Measurements from ENCODE around the gene POLE3.
"Not testable (repeated sequence)": the region's sequence is repeated elsewhere in the genome, so short reads cannot be mapped to it uniquely, and the experiment has no call there.

Gene POLE3

DNA sequence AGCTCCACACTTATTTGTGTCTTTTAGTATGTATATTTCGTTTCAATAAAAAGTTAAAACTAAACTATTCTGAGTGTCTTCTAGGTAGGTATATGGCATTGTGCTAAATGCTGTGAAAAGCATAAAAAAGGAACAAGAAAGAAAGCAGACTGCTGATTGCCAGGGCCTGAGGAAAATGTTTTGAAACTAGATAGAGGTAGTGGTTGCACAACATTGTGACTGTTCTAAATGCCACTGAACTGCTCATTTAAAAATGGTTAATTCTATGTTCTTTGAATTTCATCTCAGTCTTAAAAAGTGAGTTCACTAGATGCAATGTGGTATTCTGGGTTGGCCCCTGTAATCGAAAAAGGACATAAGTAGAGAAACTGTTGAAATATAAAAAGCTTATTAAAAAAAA, 6.8 kb downstream of the POLE3 start:
- no peak for DNase-seq

DNA sequence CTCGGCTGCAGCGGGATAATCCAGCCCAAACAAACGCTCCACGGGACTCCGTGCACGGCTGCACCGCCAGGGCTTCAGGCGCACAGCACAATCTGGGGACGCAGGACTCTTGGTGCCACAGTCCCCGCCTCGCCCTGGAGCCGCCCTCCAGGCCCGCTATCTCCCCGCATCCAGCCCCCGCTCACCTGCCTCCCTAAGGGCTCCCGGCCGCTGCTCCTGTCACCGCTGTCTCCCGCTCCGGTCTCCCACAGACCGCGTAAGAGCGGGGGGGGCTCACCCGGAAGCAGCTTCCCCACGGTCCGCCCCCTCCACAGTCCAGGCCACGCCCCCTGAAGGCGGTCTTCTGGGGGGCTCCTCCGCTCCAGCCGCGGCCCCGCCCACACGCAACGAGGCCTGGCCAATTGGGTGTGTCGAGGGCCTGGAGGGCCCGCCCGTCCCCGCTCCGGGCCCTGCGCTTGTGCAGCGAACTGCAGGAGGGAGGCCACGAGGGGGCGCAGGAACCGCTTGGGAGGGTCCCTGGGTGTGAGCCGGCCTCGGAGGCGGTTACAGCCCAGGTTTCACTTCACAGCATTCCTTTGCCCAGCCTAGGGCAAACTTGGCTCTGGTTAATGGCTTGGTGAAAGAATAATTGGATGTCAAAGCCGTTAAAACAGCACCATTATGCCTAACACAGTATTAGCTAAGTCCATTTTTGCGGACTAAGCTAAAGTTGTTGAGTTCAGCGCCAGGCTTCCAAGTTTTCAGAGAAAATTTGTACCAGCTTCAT, 9.3 kb downstream of the POLE3 start, which contains the start of gene ALAD:
Gene ALAD, minus strand, starts transcription at position 258 of the 766 bp plus-strand sequence. CDS start 7,725 bp downstream, outside the sequence.
- peak; percentile 98 for DNase-seq

DNA sequence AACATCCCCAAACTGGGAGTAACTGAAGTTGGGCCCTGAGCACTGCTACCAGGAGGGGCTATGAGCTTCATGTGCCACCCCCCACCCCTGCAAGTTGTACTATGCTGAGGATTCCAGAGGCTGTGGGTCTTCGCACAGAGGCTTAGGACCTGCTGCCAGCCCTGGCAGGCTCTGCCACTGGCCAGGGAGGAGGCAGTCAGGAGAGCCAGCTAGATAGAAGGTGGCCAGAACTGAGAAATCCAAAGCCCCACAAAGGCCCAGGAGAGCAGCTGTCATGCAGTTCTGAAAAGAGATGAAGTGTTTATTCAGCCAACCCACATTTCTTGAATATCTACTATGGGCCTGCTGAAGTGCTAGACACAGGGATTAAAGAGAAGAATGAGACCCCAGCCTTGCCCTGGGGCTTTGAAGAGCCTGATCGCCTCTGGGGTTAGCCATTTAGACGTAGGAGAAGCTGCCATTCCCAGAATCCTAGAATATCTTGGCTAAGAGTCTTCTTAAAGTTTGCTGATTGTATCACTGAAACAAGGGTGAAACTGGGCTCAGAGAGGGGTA, 10.8 kb downstream of the POLE3 start:
- no peak for DNase-seq

DNA sequence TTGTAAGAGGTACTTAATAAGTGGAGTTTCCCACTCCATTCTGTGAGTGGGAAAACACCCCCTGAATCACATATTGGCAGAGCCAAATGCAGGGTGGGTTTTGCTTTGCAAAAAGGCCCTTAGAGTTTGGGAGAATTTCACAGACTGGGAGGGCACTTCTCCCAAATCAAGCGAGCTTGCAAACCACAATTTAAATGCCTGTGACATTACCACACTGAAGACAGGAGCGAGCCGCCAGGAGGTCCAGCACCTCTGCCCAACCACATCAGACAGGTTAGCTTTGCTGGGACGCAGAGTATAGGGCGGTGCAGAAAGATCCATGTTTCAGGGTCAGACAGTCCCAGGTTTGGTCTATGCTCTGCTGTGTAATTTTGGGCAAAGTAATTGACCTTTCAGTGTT, 11.7 kb downstream of the POLE3 start:
- no peak for DNase-seq

DNA sequence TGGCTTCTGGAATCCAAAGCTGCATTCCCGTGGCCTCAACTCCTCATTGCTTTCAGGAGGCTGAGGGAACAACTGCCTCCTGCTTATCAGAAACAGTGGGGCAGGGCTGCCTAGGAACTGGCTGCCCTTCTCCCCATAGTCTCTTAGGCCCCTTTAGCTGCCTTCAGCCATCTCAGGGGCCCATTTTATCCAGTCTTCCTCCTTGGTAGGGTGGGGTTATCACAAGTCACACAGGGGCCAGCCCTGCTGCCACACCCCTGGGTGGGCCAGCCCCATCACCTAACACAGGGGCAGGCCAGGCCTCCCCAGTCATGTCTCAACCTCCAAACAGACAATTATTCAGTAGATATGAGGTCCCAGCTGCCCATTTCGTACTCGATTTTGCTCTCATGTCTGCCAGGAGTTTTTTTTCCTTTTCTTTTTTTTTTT, 13.3 kb downstream of the POLE3 start:
- no peak for DNase-seq

DNA sequence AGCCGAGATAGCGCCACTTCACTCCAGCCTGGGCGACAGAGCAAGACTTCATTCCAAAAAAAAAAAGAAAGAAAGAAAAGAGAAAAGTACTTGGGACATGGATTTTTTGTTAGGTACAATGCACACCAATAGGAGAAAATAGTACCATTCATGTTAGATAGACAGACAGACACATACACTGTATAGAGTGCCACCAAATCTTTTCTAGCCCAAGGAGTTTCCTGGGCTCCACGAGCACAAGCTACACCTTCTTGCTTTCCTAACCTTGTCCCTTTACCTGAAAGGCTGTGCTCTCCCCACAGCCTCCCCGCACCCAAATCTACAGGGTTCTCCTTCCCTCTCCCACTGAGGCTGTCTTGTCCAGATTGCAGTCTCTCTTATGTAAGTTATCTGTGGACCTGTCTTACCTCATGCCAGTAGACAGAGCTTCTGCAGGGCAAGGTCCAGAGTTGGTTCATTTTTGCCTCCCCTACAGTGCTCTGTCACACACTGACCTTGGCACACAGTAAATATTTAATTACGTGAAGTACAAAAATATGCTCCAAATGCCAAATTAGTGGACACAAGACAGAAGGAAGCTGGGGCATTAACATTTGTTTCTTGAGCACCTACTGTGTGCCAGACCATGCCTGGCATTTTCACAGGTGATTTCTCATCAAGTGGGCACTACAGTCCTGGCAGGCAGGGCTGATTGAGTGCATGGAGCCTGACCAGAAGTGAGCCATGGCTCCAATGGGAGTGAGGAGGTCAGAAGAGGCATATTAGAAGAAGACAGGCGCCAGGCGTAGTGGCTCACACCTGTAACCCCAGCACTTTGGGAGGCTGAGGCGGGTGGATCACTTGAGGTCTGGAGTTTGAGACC, 15.2 kb downstream of the POLE3 start:
- DNase-seq: no peak

DNA sequence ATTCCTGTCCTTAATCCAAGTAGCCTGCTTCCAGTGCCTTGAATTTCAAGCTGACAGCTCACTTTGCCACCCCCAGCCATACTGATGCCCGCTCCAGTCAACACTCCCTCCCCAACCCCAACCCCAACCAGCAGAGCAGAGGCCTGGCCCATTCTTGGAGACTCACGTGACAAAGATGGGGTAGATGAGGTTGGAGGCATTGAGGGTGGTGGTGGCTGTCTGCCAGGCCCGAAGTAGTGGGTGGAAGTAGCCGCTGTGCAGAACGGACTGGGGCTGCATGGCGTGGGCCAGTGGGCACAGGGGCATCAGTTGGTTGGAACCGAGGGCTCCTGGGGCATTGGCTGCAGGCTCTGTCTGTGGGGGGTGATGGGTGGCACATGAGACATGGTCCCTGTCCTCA, 17.2 kb downstream of the POLE3 start:
- no peak for DNase-seq

DNA sequence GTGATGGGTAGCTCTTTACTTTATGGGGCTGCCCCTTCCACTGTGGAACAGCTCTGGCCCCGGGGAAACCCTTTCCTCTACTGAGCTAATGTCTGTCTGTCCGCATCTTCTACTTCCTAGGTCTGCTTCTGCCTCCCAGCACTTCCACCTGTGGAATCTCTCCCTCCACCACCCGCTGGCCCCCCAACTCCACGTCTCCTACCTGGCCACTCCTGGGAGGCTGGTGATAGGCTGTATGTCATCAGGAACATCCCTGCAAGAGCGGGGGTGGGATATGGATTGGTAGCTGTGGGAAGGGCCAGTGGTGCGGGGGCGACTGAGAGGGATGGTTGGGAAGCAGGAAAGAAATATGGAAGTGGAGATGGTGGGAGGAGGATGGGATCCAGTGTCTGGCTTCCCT, 18.6 kb downstream of the POLE3 start:
- no peak for DNase-seq

DNA sequence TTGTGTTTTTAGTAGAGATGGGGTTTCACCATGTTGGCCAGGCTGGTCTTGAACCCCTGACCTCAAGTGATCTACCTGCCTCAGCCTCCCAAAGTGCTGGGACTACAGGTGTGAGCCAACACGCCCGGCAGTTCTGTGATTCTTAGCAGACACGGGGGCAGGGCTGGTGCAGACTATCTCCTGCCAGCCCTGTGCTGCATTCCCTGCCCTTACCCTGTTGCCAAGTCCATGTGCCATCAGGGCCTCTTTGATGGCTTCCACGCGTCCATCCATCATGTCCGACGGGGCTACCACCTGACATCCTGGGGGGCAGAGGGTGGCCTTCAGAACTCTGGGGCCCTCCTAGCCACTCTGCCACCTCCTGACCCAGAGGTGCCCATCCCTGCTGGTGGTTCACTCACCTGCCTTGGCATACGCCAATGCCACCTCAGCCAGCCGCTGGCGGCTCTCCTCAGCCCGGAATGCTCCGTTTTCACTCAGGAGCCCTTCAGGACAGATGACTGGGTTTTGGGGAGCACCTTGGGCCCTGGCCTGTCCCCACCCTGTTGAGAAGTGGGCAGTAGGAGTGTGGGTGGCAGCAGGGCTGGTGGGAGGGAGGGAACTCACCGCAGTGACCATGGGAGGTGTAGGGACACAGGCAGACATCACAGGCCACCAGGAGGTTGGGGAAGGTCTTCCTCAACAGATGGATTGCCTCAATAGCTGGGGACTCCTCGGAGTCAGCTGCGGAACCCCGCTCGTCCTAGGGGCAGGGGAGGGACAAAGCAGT, 20.1 kb downstream of the POLE3 start:
- no peak for DNase-seq

DNA sequence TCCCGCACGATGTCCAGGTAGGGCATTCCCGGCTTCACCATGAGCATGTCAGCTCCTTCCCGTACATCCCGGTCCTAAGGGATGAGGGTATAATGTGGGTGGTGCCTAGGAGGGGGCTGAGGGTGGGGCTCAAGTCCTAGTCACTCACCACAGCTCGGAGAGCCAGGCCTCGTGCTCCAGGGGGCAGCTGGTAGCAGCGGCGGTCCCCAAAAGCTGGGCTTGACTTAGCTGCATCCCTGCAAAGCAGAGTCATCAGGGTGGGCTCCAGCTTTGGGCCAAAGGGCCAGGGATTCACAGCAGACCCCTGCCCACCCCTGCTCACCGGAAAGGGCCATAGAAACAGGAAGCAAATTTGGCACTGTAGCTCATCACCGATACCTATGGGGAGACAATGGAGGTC, 21.0 kb downstream of the POLE3 start:
- no peak for DNase-seq

DNA sequence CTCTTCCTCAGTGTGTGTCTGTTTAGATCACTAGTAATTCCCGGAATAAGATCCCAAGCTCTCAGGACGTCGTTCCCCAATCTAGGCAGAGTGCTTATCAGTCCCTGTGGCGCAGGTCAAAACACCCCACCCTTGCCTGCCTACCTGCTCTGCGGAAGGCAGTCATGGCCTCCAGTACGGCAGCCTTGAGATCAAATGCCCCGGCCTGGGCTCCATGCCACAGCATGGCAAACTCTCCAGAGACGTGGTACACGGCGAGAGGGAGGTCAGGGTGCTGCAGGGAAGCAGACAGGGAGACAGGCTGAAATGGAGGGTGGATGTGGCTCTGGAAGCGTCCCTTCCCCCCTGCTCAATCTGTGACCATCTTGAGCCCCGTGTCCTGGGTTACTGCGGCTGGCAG, 21.6 kb downstream of the POLE3 start:
- no peak for DNase-seq

DNA sequence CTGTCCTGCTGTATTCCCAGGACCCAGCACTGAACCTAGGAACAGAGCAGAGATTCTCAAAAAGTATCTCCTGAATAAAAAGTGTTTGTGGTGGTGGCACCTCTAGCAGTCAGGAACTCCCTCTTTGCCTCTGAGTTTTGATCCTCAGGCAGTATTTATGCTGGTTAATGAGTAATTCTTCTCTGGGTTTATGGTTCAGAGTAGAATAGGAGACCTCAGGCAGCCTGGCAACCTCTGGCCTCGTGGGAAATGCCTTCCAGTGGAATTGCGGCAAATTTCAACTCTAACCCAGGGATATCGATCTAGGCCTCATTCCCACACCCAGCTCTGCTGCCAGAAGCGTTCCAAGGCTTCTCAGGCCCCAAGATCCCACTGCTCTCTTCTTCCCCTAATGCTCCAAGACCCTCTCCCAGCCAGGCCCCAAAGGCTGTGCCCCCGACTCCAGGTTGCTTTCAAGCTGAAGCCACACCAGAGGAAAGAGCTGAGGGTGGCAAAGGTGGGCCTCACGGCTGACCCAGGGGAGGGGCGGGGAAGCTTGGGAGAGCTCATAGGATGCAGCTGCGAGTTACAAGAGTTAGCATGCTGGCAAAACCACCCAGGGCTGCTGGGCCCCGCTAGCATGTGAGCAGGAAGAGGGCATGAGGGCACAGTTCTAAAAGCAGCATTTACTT, 22.8 kb downstream of the POLE3 start:
- DNase-seq: no peak

DNA sequence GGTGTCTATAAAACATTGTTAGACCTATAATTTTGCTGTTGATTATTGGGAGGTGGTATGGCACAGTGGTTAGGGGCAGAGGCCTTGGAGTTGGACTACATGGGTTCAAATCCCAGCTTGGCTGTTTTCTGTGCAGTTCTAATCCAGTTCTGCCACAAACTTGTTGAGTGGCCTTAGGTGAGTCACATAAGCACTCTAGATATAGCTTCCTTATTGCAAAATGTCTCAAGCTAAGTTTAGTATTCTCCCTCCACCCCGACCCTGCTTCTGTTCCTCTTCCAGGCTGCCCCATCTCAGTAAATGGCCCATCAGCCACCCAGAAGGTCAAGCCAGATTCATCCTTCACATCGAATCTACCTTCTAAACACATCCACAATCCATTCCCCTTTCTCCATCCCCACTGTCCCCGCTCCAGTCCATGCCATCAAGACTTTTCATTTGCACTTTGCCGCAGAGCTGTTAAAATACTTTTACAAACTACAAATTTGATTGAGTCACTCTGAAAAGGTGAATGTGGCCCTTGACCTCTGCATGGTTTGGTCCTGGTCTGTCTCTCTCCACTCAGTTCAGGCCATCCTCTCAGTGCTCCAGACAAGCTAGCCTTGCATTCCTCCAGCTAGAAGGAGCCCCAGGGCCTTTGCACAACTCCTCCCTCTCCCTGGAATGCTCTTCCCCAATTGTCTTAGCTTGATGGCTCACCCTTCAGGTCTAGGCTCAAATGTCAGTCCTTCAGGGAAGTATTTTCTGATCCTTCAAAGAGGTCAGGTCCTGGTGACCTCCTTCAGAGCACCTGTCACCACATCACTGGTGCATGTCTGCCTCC, 23.7 kb downstream of the POLE3 start:
- no peak for DNase-seq

DNA sequence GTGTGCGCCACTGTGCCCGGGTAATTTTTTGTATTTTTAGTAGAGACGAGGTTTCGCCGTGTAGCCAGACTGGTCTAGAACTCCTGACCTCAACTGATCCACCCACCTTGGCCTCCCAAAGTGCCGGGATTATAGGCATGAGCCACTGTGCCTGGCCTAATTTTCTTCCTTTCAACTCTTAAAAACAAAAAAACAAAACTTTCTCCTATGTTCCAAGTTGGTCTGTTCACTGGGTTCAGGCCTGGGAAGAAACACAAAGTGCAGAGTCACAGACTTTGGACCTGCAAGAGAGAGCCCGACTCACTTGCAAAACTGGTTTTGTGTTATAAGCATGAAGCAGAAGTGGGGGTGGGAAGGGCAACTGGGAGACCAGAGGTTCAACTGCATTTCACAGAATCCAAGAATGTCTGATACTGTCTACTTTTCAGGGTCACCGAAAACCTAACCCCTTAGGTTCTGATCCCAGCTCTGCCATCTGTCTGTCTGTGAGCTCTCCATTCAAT, 28.5 kb downstream of the POLE3 start:
- DNase-seq: no peak

DNA sequence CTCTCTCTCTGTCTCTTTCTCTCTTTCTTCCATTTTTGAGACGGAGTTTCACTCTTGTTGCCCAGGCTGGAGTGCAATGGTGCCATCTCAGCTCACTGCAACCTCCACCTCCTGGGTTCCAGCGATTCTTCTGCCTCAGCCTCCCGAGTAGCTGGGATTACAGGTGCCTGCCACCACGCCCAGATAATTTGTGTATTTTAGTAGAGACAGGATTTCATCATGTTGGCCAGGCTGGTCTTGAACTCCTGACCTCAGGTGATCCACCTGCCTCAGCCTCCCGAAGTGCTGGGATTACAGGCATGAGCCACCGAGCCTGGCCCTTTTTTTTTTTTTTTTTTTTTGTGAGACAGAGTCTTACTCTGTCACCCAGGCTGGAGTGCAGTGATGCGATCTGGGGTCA, 29.0 kb downstream of the POLE3 start:
- DNase-seq: not testable (repeated sequence)

DNA sequence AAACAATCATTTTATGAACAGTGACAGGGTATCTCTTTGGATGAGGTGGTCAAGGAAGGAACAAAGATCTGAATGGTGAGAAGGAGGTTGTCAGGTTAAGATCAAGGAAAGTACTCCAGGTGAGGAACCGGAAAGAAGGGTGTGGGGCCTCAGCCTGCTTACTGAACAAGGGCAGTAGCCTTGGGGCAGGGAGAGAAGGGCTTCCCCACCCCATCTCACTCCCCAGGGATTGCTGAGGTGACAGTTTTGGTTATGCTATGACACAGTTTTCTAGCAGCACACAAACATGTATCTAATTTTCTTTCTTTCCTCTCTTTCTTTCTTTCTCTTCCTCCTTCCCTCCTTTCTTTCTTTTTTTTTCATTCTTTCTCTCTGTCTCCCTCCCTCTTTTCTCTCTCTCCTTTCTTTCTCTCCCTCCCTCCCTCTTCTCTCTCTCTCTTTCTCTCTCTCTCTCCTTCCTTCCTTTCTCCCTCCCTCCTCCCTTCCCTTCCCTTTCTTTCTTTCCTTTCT, 29.6 kb downstream of the POLE3 start:
- DNase-seq: no peak

DNA sequence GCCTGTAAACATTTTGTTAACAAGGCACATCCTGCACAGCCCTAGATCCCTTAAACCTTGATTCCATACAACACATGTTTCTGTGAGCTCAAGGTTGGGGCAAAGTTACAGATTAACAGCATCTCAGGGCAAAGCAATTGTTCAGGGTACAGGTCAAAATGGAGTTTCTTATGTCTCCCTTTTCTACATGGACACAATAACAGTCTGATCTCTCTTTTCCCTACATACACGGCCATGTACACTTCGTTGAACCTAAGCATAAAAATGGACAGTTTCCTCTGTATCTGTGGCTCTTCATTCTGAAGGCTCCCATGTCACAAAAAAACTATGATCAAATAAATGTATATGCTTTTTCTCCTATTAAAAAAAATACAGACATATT, 30.7 kb downstream of the POLE3 start:
- DNase-seq: not testable (repeated sequence)

DNA sequence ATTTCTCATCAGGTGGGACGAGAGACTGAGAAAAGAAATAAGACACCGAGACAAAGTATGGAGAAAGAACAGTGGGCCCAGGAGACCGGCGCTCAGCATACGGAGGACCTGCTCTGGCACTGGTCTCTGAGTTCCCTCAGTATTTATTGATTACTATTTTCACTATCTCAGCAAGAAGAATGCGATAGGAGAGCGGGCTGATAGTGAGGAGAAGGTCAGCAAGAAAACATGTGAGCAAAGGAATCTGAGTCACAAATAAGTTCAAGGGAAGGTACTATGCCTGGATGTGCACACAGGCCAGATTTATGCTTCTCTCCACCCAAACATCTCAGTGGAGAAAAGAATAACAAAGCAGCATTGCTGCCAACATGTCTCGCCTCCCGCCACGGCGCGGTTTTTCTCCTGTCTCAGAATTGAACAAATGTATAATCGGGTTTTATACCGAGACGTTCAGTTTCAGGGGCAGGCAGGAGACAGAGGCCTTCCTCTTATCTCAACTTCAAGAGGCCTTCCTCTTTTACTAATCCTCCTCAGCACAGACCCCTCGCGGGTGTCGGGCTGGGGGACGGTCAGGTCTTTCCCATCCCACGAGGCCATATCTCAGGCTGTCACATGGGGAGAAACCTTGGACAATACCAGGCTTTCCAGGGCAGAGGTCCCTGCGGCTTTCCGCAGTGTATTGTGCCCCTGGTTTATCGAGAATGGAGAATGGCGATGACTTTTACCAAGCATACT, 31.2 kb downstream of the POLE3 start:
- DNase-seq: not testable (repeated sequence)

DNA sequence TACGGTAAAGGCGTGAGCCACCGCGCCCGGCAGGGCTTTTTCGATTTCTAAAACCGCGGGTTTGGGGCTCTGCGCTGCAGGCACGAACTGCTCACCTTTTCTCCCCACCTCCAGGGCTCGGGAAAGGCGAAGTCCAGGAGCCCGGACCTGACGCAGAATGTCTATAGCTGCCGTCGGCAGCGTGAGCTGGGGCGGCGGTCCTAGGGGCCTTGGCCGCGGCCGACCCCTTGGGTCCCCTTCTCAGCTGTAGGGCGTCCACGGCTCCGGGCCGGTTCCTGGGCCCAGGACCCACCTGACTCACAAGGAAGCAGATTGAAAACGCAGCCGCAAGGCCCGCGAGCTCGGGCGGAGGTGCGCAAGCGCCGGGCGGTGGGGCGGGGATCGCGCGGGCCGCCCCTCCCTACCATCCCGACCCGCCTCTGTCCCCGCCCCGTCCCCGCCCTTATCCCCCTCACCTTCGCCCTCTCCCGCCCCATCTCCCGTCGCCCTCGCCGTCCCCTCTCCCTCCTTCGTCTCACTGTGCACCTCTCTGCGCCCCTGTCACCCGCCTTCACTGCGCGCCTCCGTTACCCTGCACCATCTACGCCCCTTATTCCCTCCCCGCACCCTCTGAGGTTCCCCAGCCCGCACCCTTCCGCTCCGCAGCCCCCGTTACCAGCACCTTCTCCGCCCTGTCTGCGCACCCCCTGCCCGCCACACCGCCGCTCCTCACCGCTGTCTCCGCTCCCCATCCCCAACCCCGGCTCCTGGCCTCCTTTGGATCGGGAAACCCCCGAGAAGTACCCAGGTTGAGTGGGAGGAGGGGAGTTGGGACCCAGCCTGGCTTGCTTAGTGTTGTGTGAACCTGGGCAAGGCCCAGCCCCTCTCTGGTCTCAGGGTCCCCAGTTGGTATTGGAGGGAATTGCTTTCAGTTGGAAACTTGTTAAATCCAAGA, 33.6 kb downstream of the POLE3 start, which contains the start of gene HDHD3:
Gene HDHD3, minus strand, starts transcription at position 353 of the 934 bp plus-strand sequence. CDS start 2,632 bp downstream, outside the sequence.
- peak; percentile 73 for DNase-seq

Measured in fibroblast of skin of back (primary cell).